Loucy (cell line): ENCODE data around the gene MCF2L.

Experiments
- H2AFZ ChIP-seq: fragments of 200-600 bp; sonication (generic); 2 replicates; pipeline ENCODE4 v1.6.0; 2016; ENCODE audit warnings: antibody characterized with exemption, mild to moderate bottlenecking, low read length, moderate library complexity
- H3F3A ChIP-seq: fragments of 200-600 bp; 2 replicates; pipeline ENCODE4 v1.6.0; 2016; ENCODE audit warnings: antibody characterized with exemption, low read depth, mild to moderate bottlenecking
- H3K27me3 ChIP-seq: fragments of 200-600 bp; sonication (generic); 2 replicates; pipeline ENCODE4 v1.6.1; 2014; ENCODE audit warnings: low read length, mild to moderate bottlenecking; ENCODE audit not compliant: insufficient read depth, poor library complexity, severe bottlenecking
- H3K36me3 ChIP-seq: fragments of 200-600 bp; sonication (generic); 2 replicates; pipeline ENCODE4 v1.6.1; 2016; ENCODE audit warnings: low read length; ENCODE audit not compliant: insufficient read depth
- H3K4me1 ChIP-seq: fragments of 200-600 bp; sonication (generic); 2 replicates; pipeline ENCODE4 v1.5.1; 2014; ENCODE audit warnings: low read length, mild to moderate bottlenecking; ENCODE audit not compliant: insufficient read depth, poor library complexity, severe bottlenecking
- H3K4me2 ChIP-seq: fragments of 200-600 bp; sonication (generic); 2 replicates; pipeline ENCODE4 v1.6.0; 2014; ENCODE audit warnings: antibody characterized with exemption, low read length, low read depth, mild to moderate bottlenecking; ENCODE audit not compliant: poor library complexity, severe bottlenecking
- H3K4me3 ChIP-seq: fragments of 200-600 bp; sonication (generic); 2 replicates; pipeline ENCODE4 v1.5.1; 2014; ENCODE audit warnings: low read length, mild to moderate bottlenecking, mixed read lengths; ENCODE audit not compliant: poor library complexity, severe bottlenecking
- H3K79me2 ChIP-seq: fragments of 200-600 bp; sonication (generic); 2 replicates; pipeline ENCODE4 v1.6.1; 2014; ENCODE audit warnings: low read length; ENCODE audit not compliant: insufficient read depth
- H3K9ac ChIP-seq: fragments of 200-600 bp; sonication (generic); 2 replicates; pipeline ENCODE4 v1.6.0; 2014; ENCODE audit warnings: mild to moderate bottlenecking, low read depth, low read length, moderate library complexity; ENCODE audit not compliant: poor library complexity, severe bottlenecking
- H3K9me2 ChIP-seq: fragments of 200-600 bp; sonication (generic); replicated peaks from 2 replicates; pipeline ENCODE4 v1.6.1; 2016; ENCODE audit warnings: low read depth, low read length, mixed read lengths
- H3K9me3 ChIP-seq: fragments of 200-600 bp; sonication (generic); 2 replicates; pipeline ENCODE4 v1.6.1; 2014; ENCODE audit warnings: mild to moderate bottlenecking, antibody characterized with exemption, low read length, low read depth; ENCODE audit not compliant: insufficient read depth
- H4K20me1 ChIP-seq: fragments of 200-600 bp; sonication (generic); 2 replicates; pipeline ENCODE4 v1.6.0; 2014; ENCODE audit warnings: antibody characterized with exemption, low read length, mild to moderate bottlenecking; ENCODE audit not compliant: insufficient read depth, poor library complexity, severe bottlenecking
- EZH2phosphoT487 ChIP-seq: fragments of 200-600 bp; IDR thresholded peaks from 2 replicates; pipeline ENCODE4 v1.6.1; 2018; ENCODE audit warnings: antibody characterized with exemption, mild to moderate bottlenecking, moderate library complexity, borderline replicate concordance
- TF ChIP-seq, protein P1 (sequence below): fragments of 200-600 bp; sonication (generic); conservative IDR thresholded peaks from 2 replicates; pipeline ENCODE4 v1.5.1; 2014; ENCODE audit warnings: mild to moderate bottlenecking, antibody characterized with exemption, low read length

The MCF2L gene

DNA sequence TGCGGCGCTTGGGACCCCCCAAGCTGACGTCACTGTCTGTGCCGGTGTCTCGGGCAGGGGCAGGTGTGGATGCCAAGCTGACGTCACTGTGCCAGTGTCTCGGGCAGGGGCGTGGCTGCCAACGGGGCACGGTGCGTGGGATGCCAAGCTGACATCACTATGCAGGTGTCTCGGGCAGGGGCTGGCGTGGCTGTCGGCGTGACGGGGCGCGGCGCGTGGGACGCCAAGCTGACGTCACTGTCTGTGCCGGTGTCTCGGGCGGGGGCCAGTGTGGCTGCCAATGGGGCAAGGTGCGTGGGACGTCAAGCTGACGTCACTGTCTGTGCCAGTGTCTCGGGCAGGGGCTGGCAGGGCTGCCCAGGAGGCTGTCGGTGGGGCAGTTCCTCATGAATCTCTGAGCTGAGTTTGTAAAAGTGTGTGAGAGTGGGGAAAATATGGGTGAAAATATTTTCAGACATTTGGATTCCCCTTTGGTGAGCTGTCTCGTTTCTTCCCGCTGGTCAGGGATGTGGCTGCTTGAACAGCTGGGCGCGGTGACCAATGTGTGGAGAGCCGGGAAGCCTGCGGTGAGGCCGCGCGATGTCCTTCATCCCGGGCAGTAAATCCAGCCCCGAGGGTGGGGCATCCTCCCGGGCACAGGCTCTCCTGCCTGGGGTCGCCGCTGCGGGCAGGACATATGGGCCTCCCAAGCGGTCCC, 25.2 kb downstream of the MCF2L start:
- H3K4me2 ChIP-seq: no peak overlapping the region
- H3F3A ChIP-seq: no peaks in the 10 kb centered on the region
- H3K9me2 ChIP-seq: no peaks in the 10 kb centered on the region
- no peaks in the 10 kb centered on the region for H3K27me3 ChIP-seq
- TF ChIP-seq EZH2phosphoT487: no peak
- TF ChIP-seq, protein P1, sequence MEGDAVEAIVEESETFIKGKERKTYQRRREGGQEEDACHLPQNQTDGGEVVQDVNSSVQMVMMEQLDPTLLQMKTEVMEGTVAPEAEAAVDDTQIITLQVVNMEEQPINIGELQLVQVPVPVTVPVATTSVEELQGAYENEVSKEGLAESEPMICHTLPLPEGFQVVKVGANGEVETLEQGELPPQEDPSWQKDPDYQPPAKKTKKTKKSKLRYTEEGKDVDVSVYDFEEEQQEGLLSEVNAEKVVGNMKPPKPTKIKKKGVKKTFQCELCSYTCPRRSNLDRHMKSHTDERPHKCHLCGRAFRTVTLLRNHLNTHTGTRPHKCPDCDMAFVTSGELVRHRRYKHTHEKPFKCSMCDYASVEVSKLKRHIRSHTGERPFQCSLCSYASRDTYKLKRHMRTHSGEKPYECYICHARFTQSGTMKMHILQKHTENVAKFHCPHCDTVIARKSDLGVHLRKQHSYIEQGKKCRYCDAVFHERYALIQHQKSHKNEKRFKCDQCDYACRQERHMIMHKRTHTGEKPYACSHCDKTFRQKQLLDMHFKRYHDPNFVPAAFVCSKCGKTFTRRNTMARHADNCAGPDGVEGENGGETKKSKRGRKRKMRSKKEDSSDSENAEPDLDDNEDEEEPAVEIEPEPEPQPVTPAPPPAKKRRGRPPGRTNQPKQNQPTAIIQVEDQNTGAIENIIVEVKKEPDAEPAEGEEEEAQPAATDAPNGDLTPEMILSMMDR: no peak
- H4K20me1 ChIP-seq: no peaks in the 10 kb centered on the region
- H3K4me1 ChIP-seq: no peaks in the 10 kb centered on the region
- H2AFZ ChIP-seq: no peak overlapping the region
- no peaks in the 10 kb centered on the region for H3K79me2 ChIP-seq
- no peak overlapping the region for H3K4me3 ChIP-seq
- no peaks in the 10 kb centered on the region for H3K9me3 ChIP-seq
- H3K9ac ChIP-seq: no peak overlapping the region
- H3K36me3 ChIP-seq: no peaks in the 10 kb centered on the region

DNA sequence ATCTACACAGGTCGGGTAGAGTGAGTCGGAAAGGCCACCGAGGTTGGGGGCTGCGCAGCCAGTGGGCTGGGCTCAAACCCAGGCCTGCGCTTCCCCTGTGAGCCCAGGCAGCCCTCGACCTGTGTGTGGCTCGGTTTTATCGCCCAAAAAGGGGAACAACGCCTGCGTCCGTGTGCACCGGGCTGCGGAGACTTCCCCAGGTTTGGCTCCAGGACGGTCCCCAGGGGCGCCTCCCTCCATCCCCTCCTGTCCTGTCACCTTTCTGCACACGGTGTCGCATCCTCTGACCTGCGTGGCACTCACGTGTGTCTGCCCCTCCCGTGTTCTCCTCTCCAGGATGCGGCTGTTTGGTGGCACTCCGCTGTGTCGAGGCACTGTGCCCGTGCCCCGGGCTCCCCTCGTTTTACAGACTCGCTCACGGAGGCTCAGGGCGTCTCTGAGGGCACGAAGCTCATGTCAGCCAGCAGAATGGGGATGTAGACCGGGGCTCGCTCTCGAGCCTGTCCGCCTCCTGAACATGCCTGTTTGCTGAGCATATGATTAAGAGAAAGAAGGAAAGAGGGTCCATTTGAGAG, 25.9 kb downstream of the MCF2L start:
- no peak overlapping the region for H3K4me2 ChIP-seq
- H3F3A ChIP-seq: no peaks in the 10 kb centered on the region
- TF ChIP-seq, protein P1: no peak
- no peak for TF ChIP-seq EZH2phosphoT487
- no peak overlapping the region for H3K4me3 ChIP-seq
- no peak overlapping the region for H3K9ac ChIP-seq
- H3K79me2 ChIP-seq: no peaks in the 10 kb centered on the region
- H2AFZ ChIP-seq: no peak overlapping the region
- no peaks in the 10 kb centered on the region for H3K9me2 ChIP-seq
- H4K20me1 ChIP-seq: no peaks in the 10 kb centered on the region
- H3K36me3 ChIP-seq: no peaks in the 10 kb centered on the region
- no peaks in the 10 kb centered on the region for H3K27me3 ChIP-seq
- no peaks in the 10 kb centered on the region for H3K9me3 ChIP-seq
- H3K4me1 ChIP-seq: no peaks in the 10 kb centered on the region

DNA sequence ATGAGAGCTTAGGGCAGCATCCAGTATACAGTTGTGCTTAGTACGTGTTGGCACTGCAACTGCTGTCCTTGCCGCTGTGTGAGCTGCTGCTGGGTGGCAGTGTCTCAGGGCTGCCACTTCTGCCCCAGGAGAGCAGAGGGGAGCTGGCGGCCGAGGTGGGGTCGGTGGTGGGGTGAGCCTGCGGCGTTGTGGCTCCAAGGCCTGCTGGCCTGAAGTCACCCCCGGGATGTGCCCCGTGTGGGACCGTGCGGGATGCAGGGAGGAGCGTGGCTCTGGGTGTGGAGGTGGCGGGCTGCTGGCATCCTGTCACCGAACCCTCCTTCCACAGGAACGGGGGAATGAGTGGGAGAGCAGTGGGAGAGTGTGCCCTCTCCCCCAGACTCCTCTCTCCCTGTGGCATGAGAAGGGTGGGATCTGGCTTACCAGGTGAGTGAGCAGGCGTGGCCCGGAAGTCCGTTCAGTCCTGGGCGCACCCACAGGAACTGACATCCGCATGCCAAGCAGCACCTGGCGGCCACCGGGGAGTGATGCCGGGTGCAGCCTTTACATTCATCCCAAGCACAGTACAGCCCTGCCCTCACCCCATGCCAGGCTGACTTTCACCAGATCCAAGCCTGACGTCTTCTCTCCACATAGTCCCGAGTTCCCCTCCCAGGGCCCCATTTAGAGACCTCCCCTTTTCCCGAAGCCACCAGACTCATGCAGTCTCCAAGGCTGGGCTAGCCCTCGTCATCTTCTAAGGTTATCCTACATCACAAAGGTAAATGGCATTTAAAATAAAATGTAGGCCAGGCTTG, 26.6 kb downstream of the MCF2L start:
- TF ChIP-seq EZH2phosphoT487: no peak
- TF ChIP-seq, protein P1: no peak
- no peaks in the 10 kb centered on the region for H4K20me1 ChIP-seq
- no peaks in the 10 kb centered on the region for H3K9me3 ChIP-seq
- no peaks in the 10 kb centered on the region for H3K9me2 ChIP-seq
- H3K27me3 ChIP-seq: no peaks in the 10 kb centered on the region
- no peak overlapping the region for H2AFZ ChIP-seq
- no peaks in the 10 kb centered on the region for H3K36me3 ChIP-seq
- H3K9ac ChIP-seq: no peak overlapping the region
- H3F3A ChIP-seq: no peaks in the 10 kb centered on the region
- no peaks in the 10 kb centered on the region for H3K79me2 ChIP-seq
- H3K4me2 ChIP-seq: no peak overlapping the region
- H3K4me1 ChIP-seq: no peaks in the 10 kb centered on the region
- H3K4me3 ChIP-seq: no peak overlapping the region
